ENCODE results near the gene PRSS50.

DNA sequence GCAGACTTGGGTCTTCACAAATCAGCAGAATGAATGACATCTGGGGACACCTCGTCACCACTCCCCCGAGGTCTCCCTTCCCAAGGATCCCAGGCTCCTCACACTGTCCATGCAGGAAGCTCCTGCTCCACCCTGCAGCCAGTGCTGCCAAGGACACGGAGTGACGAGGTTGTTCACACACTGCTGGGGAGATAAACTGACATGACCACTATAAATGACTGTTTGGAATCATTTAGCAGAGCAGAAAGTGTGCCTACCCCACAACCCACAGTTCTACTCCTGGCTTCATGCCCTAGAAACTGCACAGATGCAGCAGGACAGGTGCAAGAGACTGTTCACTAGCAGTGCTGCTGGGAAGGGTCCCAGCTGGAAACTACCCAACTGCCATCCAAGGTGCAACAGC lies 19.7 kb upstream of the PRSS50 start:
- TF ChIP-seq CTCF (IDR thresholded peaks at IDR 0.05) (no peak), POLR2A (IDR thresholded peaks at IDR 0.05) (no peak)

Data from right lobe of liver (tissue), 4 donors.